Glutamatergic neuron (in vitro differentiated cells): ENCODE data around the gene TSR3. TPM values are rescaled to one million over a fixed set of nuclear protein-coding genes. Genes with fewer than 3 reads are reported as not detected.

Experiments
- DNase-seq: peaks from one replicate; pipeline ENCODE4 v3.0.0; 2022
- H3K27ac Mint-ChIP-seq: one replicate; pipeline ENCODE4 v1.8.0; 2020; ENCODE audit warnings: mild to moderate bottlenecking, mixed read lengths, inconsistent platforms; ENCODE audit not compliant: unreplicated experiment
- H3K27me3 Mint-ChIP-seq: one replicate; pipeline ENCODE4 v1.8.0; 2020; ENCODE audit warnings: mild to moderate bottlenecking, moderate library complexity, mixed read lengths, inconsistent platforms; ENCODE audit not compliant: unreplicated experiment
- H3K36me3 Mint-ChIP-seq: one replicate; pipeline ENCODE4 v1.8.0; 2020; ENCODE audit warnings: mild to moderate bottlenecking, mixed read lengths, inconsistent platforms; ENCODE audit not compliant: unreplicated experiment
- H3K4me1 Mint-ChIP-seq: one replicate; pipeline ENCODE4 v1.8.0; 2020; ENCODE audit warnings: mild to moderate bottlenecking, low read depth, mixed read lengths, inconsistent platforms; ENCODE audit not compliant: unreplicated experiment
- H3K4me3 Mint-ChIP-seq: one replicate; pipeline ENCODE4 v1.8.0; 2020; ENCODE audit warnings: mild to moderate bottlenecking, mixed read lengths, inconsistent platforms; ENCODE audit not compliant: unreplicated experiment
- H3K9me3 Mint-ChIP-seq: one replicate; pipeline ENCODE4 v1.8.0; 2020; ENCODE audit warnings: mild to moderate bottlenecking, moderate library complexity, mixed read lengths, inconsistent platforms; ENCODE audit not compliant: unreplicated experiment
- CTCF ChIP-seq: fragments of 200-600 bp; sonication (generic); IDR thresholded peaks from one replicate; pipeline ENCODE4 v1.5.0; 2021; ENCODE audit not compliant: partially characterized antibody, unreplicated experiment
- total RNA-seq: library from RNA; stranded (reverse); fragmentation: NEBNext Ultra II Directional; extraction: Animal tissue kit (Norgen Biotek cat#: 25700); gene quantifications from one replicate; pipeline ENCODE4 v1.2.1, GENCODE V29; 2021; ENCODE audit not compliant: unreplicated experiment

The TSR3 gene
- total RNA-seq, 1 donor from 2014 or later: 52.5 TPM

DNA sequence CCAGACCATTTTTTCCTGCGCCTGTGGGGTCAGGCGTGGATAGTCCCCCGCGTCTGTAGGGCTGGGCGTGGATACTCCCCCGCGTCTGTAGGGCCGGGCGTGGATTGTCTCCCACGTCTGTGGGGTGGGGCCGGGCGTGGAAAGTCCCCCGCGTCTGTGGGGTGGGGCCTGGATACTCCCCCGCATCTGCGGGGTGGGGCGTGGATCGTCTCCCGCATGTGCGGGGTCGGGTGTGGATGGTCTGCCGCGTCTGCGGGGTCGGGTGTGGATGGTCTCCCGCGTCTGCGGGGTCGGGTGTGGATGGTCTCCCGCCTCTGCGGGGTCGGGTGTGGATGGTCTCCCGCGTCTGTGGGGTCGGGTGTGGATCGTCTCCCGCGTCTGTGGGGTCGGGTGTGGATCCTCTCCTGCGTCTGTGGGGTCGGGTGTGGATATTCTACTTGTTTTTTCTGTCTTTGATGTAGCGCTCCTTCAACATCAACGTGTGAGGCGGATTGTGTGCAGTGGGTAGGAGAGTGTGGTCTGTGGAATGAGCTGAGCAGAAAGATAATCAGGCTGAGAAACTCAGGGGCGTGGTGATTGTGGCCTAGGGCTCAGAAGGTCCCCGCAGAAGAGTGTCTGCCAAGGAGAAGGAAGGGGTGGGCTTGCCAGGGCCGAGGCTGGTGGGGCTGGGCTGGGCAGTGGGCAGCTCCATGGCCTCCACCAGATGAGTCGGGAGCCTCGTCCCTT is 3.3 kb upstream of the TSR3 start:
- Mint-ChIP-seq H3K4me3 (peak overlapping the region; percentile 50), H3K36me3 (no peaks in the 10 kb centered on the region), H3K27ac (no peak overlapping the region), H3K27me3 (peaks cover 18% of the 10 kb centered on the region), H3K9me3 (peaks cover 32% of the 10 kb centered on the region), H3K4me1 (peaks cover 14% of the 10 kb centered on the region)
- no peak for TF ChIP-seq CTCF
- DNase-seq: no peak

- Mint-ChIP-seq H3K4me3 (peak overlapping the region; percentile 83), H3K36me3 (no peaks in the 10 kb centered on the region), H3K9me3 (peaks cover 30% of the 10 kb centered on the region), H3K4me1 (peaks cover 7% of the 10 kb centered on the region), H3K27me3 (peaks cover 18% of the 10 kb centered on the region), H3K27ac (peak overlapping the region; percentile 72)
- DNase-seq: peak; percentile 20
- TF ChIP-seq CTCF: no peak
Measured at GRCh38 chr16:1351215-1351581, 480 bp downstream of the TSR3 start.

- H3K27me3 Mint-ChIP-seq: peaks cover 18% of the 10 kb centered on the region
- TF ChIP-seq CTCF: no peak
- peaks cover 7% of the 10 kb centered on the region for H3K4me1 Mint-ChIP-seq
- peak overlapping the region; percentile 83 for H3K4me3 Mint-ChIP-seq
- H3K9me3 Mint-ChIP-seq: peaks cover 30% of the 10 kb centered on the region
- no peak overlapping the region for H3K27ac Mint-ChIP-seq
- no peak for DNase-seq
- H3K36me3 Mint-ChIP-seq: no peaks in the 10 kb centered on the region
Measured at GRCh38 chr16:1350691-1351090, 987 bp downstream of the TSR3 start.

- no peak for DNase-seq
- H3K4me1 Mint-ChIP-seq: peaks cover 5% of the 10 kb centered on the region
- no peak overlapping the region for H3K27ac Mint-ChIP-seq
- peak overlapping the region; percentile 83 for H3K4me3 Mint-ChIP-seq
- H3K36me3 Mint-ChIP-seq: no peaks in the 10 kb centered on the region
- H3K27me3 Mint-ChIP-seq: peaks cover 15% of the 10 kb centered on the region
- peaks cover 27% of the 10 kb centered on the region for H3K9me3 Mint-ChIP-seq
- no peak for TF ChIP-seq CTCF
Measured at GRCh38 chr16:1349951-1350350, 1.7 kb downstream of the TSR3 start.

DNA sequence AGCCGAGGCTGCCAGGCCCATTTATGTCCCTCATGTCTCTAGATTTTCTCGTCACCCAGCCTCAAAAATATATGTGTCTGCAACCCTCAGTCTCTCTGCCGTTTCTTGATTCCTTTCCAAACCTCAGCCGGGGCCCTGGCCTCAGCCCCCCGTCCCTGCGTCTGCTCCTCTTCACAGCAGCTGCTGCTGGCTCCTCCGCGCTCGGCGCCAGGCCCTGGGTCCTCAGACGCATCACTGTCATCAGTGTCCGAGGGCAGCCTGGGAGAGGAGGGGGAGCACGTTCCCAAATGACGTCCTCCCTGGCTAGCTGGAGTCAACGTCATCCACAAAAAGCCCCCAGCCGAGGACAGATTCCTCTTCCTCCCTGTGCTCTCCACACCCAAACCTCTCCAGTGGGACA is 2.3 kb downstream of the TSR3 start:
- no peak for TF ChIP-seq CTCF
- Mint-ChIP-seq H3K9me3 (peaks cover 27% of the 10 kb centered on the region), H3K36me3 (no peaks in the 10 kb centered on the region), H3K27me3 (peaks cover 15% of the 10 kb centered on the region), H3K4me1 (peaks cover 5% of the 10 kb centered on the region), H3K4me3 (no peak overlapping the region), H3K27ac (no peak overlapping the region)
- no peak for DNase-seq
